HG03175 (cell line): ENCODE results near the gene TRIM33.
"Not testable (repeated sequence)": the region's sequence is repeated elsewhere in the genome, so short reads cannot be mapped to it uniquely, and the experiment has no call there.

Experiments
- ATAC-seq: cut with Tn5 transposase; IDR thresholded peaks from one replicate; pipeline ENCODE4 v1.9.1; 2021; ENCODE audit warnings: mild to moderate bottlenecking, moderate library complexity; ENCODE audit not compliant: unreplicated experiment

Gene TRIM33

DNA sequence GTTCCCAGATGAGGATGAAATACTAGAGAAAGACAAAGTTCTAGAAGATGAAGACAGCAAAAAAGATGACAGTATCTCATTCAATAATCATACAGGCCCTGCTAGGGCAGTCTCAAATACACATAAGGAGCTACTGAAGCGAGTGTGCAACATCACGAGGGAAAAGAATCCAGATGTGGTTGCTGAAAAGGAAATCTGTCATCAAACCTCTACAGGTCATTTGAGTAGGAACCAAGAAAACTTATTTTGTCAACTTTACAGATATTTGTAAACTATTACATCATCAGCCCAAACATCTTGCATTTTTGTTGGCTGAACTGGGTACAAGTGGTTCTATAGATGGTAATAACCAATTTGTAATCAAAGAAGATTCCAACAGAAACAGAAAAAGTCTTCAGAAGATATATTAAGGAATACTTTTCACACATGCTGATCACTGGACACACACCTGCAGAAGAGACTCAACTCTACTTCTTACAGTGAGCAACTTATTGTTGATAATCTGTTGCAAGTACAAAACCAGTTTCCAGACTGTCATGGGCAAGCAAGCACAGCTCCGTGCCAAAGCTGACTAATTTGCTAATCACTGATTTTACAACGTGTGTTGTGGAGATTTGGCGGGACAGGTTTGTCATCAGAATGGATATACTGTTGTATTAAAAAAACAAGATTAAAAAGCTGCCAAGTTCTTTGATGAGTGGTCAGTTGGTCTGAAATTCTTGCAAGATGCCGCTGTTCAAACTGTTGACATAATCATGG is 42.1 kb downstream of the TRIM33 start:
- no peak for ATAC-seq

DNA sequence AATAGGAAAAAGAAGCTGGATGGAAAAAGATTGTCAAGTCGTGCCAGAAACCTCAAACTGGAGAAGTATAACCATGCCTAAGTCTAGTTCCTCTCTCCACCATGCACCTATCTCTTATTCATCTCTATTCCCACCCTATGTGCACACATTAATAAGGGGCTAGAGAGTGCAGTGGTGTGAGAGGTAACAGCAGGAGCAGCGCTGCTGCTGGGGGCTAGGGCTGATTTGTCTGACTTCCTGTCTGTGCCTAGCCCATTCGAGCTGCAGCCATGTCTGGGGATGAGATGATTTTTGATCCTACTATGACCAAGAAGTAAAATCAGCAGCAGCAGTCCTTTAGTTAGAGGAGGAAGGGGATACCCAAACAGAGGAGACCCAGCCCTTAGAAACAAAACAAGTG is 43.0 kb downstream of the TRIM33 start:
- no peak for ATAC-seq

DNA sequence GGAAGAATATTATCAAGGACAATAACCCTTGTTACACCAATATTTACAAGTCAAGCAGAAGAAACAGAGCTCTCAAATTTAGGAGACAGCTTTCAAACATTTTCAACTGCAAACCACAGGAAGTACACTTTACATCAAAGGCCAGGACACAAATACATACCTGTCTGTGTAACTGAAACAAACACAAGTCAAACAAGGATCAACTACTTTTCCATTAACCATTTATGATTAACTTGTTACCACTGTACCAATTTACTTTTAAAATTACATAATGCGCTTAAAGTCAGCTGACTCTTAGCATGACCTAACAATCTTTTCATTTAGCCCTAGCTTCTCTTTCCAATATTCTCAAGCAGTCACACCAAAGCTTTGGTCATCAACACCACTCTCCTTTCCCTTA is 43.5 kb downstream of the TRIM33 start:
- ATAC-seq, result peak; percentile 54

DNA sequence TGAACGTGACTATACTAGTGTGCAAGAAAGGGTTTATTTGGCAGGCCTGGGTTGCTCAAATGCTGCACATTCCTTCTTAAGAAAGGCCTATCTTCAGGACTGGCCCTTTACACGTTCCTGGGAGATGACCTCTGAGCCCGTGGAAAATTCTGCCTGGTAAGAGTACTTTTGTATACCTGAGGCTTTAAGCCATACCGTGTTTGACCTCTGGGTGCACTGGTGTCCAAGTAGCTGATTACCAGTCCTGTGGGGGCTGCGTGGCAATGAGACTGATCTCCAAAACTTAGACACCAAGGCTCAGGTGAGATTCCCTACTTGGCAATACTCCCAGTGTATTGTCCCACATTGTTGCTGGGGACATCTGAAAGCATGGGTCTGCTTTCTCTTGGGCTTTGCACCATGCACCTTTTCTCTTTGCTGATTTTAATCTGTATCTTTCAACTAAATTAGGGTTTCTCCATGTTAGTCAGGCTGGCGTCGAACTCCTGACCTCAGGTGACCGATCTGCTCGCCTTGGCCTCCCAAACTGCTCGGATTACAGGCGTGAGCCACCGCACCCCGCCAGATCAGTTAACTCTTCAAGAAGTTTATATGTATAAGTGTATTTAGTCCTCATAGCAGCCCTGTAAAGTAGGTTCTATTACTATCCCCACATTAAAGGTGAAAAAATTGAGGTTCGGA is 44.5 kb downstream of the TRIM33 start:
- ATAC-seq, result no peak

DNA sequence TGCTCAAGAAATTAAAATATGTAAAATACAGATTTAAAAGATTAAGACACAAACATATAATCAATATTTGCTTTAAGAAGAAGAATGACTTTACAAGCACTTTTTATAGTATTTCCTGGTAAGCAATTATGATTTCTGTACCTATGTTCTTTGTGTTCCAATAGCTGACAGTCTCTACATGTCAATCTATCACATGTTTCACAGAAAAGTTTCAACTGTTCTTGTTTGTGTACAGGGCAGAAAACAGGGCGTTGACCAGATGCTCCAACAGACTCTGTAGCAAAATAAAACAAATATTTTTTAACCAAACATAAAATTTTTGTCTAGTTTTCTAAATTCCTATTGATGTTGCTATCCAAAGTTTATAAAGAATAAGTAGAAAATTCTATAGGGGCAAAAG is 48.0 kb downstream of the TRIM33 start:
- no peak for ATAC-seq

DNA sequence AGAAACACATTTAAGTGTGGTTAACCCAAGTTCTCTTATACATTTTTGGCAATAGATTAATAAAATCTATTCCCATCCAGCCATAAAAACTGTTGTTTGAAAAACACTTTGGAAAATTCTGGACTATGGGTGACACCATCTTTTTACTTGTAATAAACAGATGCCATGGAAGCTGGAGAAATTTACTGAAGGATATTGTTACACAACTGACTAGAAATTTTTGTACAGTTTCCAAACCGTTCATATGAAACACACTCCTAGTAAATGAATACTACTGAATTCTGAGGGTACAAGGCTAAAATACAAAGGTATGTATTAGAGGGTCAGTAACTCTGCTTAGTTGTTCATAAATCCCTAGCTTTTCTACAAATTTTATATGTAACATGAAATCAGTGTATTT is 48.7 kb downstream of the TRIM33 start:
- no peak for ATAC-seq

DNA sequence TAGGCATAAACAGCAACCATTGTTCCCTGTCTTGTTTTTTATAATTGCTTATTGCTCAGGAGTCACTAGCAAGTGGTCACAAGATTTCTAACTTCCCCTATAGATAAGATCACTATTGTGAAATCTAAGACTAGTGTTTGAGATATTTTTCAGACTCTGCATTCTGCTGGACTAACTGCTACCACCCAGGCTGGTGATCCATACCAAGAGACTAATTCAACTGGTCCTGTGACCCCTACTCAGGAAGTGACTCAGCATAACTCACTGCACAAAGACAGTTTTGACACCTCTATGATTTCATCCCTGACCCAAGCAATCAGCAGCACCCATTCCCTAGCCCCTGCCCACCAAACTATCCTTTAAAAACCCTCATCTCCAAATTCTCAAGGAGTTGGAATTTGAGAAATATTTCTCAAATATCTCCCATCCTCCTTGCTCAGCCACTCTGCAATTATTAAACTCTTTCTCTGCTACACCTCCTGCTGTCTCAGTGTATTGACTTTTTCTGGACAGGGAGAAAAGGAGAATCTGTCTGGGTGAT is 52.7 kb downstream of the TRIM33 start:
- no peak for ATAC-seq

DNA sequence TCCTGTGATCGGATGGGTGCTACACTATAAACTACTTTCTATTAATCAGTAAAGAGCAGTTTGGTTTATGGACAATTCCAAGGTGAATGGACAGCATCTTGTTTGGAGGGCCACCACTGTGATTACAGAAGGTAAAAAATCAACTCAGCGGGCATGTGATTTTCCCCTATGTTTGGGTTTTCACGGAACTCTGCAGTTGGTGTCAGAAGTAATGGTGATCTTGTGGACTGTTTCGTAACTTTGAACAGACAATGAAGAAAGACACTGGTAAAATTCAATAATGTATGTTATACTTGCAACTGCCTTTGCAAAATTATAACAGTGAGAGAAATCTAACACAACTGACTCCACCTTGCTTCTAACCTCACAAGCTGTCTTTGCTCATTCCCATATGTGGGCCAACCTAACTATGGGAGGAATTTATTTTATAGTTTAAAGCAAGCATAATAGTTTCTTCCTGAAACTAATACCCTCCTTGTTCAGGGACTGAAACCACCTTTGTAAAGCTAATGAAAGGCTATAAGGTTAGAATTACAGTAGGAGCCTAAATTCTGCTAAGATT is 53.2 kb downstream of the TRIM33 start:
- no peak for ATAC-seq

DNA sequence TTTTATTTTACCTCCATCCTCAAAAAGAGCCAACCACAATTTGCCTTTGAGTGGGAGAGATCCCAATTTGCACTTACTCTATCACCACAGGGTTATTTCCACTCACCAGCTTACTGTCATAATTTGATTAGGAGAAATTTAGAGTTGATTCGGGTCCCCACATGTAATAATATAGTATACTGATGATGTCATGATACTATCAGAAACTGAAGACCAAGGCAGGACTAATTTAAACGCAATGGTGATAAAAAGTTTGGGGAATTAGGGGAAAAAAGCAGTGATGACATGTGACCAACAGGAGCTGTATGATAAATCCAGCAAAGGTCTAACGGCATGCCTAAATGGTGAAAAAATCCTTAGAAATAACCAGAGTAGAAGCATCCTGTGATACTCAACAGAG is 54.4 kb downstream of the TRIM33 start:
- no peak for ATAC-seq

DNA sequence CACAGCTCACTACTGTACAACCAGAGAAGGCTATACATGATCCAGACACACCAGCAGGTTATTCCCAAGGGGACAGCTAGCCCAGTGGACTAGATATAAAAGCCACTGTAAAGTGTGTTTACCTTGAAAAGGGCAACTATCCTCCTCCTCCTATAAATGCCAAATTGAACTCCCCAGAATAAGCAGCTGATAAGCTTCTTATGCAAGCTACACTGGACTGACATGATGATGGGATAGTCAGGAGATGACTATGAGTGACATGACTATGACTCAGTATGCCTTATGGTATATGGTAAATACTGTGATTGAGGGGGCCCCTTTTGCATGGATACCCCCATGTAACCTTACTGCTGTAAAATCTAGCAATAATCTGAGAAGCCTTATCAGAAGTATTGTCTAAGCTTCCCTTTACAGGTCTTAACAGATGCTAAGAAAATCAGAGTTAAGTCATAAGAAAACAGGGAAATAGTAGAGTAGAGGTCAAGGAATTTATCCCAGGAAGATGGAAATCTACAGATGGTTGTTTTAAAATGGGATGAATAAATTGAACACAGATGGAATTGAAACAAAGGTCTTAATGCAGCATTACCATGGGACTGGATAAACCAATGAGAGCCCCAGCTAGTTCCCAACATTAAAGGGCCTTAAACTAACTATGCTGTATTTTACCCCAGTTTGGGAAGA is 55.8 kb downstream of the TRIM33 start:
- no peak for ATAC-seq

DNA sequence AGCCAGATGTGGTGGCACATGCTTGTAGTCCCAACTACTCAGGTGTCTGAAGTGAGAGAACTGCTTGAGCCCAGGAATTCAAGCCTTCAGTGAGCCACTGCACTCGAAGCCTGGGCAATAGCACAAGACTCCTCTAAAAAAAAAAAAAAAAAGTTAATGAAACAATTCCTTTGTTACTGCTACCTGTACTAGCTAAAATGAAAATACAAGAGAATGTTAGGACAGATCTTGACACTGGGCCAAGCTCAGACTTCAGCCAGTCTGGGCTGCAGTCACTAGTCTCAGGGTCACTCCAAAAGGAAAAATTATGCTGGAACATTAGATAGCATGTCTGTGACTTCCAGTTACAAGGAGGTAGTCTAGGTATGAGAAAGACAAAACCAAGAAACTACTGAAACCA is 56.5 kb downstream of the TRIM33 start:
- no peak for ATAC-seq

DNA sequence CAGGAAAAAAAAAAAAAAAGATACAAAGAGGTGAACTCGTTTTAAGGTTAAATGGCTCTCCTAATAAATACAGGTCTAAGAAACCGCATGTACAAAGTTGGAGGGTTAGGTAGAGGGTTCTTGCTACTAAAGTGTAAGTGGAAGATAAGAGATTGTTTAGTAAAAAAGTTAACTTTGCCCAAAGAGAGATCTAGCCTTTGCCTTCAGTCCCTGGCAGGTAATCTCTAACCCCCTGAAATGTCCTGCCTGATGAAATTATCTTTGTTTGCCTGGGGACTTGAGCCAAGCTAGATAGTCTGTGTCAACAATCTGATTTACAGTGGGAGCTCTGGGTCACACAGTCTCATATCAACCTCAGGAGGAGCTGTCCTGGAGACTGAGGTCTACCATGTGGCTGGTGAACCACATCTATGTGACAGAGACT is 57.6 kb downstream of the TRIM33 start:
- ATAC-seq, result no peak

DNA sequence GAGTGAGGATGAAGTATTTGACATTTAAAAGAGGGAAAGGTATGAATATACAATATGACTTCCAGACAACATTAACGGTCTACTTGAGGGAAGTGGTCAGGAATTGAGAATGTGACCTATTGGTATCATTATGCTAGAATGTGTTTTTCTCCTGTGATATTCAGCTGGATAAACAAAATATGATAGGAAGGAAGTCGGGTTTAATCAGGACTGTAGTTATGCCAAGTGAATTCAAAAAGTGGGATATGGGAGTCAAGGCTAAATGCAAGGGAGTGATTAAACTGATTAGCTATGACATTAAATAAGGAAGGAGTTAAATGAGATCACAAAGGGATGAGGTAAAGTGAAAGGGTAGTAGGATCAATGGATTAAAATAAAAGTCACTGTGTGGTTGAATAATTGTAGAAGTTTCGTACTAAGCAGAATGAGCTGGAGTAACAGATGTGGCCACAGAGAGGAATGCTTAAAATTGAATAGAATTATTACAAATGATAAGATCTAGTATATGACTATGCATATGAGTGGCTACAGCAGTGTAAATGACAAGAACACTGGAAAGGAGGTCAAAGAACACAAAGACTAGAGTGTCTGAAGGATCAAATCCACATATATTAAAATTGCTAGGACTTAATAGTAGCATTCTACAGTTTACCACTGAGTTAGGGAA is 62.5 kb downstream of the TRIM33 start:
- ATAC-seq, result no peak

DNA sequence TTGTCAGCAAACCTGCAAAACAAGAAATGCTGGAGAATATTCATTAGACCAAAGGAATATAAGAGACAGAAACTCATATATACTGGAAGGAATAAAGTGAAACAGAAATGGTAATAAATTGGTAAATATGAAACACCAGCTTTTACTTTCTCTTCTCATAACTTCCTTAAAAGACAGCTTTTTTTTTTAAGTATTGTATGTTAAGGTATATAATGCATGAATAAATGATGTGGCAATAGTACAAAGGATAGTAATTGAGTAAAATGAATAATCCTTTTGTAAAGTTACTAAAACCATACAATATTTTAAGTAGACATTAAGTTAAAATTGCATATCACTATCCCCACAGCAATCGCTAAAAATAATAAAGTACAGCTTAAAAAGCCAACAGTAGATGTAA is 64.8 kb downstream of the TRIM33 start:
- no peak for ATAC-seq

DNA sequence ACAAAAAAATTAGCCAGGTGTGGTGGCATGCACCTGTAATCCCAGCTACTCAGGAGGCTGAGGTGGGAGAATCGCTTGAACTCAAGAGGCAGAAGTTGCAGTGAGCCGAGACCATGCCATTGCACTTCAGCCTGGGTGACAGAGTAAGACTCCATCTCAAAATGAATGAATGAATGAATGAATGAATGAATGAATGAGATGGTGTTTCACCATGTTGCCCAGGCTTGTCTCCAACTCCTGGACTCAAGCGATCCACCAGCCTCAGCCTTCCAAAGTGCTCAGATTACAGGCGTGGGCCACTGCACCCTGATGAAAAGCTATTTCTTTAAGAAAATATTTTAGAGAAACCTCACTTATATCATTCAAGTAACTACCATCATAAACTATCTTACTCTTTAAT is 67.8 kb downstream of the TRIM33 start:
- not testable (repeated sequence) for ATAC-seq

DNA sequence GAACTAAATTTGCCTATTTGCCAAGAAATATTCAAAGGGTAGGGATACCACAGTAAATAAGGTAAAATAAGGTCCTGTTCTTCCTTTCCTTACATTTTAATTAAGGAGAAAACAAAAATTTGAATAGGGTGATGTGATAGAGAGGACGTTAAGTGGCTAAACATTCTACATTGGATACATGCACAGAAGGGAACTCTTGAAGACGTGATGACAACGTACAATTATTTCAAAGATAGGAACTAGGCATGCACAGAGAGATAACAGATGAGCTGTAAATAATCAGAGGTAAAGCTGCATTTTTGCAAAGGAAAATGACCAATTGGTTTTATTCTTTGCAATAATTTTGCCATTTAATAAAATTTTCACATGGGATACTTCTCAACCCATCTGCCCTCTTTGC is 69.7 kb downstream of the TRIM33 start:
- ATAC-seq, result no peak

DNA sequence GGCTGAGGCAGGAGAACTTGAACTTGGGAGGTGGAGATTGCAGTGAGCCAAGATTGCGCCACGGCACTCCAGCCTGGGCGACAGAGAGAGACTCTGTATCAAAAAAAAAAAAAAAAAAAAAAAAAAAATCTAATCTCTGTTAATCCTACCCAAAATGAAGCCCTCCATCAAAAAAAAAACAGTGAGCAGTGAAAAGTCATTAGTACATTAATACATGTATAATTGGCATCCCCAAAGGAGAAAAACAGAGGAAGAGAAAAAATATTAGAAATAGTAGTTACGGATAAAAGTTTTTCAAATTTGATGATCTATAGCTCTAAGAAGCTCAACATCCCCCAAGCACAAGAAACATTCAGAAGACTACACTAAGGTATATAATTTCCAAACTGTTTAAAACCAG is 71.6 kb downstream of the TRIM33 start:
- ATAC-seq, result no peak

DNA sequence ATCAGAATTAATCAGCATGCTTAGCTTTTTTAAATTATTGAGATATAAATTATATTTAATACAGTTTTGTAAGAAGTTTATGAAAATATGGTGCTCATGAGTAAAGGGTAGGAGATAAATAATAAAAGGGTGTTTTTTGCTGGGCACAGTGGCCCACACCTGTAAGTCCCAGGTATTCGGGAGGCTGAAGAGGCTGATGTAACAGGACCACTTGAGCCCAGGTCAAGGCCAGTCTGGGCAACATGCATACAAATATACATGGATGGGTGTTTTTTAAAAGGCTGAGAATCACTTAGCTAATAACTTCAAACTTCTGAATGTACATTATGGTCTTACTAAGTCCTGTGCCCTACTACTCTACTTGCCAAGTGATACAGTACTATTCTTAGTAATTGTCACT is 73.2 kb downstream of the TRIM33 start:
- no peak for ATAC-seq

DNA sequence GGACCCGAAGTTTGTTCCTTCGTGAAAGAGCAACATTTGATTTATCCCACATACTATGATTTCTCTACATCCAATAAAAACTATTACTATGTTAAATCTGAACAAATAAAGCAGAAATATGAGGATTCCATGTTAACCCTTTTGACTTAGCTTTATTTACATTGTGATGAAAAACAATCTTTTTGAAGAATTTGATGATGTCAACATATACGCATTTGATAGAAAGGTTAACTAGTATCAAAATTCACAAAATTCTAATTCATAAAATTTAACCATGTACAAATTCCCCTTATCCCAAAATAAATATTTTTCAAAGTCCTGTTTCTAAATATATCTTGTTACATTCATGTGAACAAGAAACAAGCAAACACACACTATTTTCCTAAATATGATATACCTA is 74.2 kb downstream of the TRIM33 start:
- ATAC-seq, result no peak

DNA sequence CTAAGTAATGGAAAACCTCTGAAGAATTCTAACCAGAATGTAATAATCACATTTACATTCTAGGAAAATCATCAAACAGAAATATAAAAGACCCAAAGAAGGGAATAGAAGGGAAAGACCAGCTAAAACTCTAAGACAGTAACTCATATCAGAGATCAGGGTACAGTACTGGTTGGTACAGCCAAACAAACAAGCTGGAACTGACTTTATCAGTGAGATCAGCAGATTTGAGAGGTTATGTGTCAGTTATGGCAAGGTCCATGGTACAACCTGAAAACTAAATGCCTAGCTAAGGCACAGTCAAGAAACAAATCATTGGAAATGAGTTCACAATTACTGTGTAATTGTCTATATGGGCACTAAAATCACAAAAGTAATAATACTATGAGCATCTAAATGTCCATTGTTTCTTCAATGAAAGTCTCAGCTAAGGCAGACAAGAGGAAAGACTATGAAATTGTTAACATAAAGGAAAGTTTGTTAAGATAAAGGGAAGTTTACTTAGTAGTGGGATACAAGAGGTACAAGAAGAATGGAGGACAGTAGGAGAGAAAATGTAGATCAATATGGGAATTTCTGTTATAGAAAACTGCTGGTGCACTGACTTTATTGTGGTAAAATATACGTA is 75.8 kb downstream of the TRIM33 start:
- no peak for ATAC-seq

DNA sequence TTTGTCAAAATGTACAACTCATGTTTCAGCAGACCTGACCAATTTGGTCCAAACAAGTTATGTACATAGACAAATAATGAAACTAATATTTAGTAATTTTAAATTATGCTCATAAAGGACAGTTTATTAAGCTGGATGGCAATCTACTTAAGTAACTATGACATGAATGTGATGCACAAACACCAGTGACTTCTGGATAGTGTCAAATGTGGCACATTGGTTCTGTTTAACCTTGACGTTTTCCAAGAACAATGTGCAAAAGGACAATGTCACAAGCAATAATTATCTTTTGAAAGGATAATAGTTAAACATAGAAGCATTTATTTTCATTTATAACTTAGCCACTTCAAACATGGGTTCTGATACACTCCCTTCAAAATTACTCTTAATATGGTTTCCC is 80.0 kb downstream of the TRIM33 start:
- ATAC-seq, result no peak
